HG03139 (cell line): Measurements from ENCODE around the gene C2.
"Not testable (repeated sequence)": the region's sequence is repeated elsewhere in the genome, so short reads cannot be mapped to it uniquely, and the experiment has no call there.

Experiments used
- ATAC-seq: cut with Tn5 transposase; IDR thresholded peaks from one replicate; pipeline ENCODE4 v1.9.1; 2021; ENCODE audit not compliant: unreplicated experiment

C2 gene

DNA sequence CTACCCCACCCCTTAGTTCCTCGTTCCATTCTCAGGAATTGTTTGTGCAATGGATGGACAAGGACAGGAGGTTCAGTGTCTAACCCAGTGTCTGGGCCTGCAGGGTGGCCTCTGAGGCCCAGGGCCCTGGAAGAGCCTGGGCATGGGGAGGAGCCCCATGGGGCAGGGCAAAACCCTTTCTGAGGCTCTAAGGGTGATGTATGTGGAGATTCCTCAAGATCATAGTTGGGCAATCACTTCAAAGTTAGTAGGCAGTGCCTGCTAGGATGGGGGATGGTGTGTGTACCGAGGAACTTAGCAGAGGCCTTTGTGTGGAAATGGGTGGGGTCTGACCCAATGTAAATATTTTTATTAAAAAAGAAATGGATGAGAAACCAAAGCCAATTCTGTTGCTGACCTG lies 6.7 kb upstream of the C2 start:
- ATAC-seq = no peak

DNA sequence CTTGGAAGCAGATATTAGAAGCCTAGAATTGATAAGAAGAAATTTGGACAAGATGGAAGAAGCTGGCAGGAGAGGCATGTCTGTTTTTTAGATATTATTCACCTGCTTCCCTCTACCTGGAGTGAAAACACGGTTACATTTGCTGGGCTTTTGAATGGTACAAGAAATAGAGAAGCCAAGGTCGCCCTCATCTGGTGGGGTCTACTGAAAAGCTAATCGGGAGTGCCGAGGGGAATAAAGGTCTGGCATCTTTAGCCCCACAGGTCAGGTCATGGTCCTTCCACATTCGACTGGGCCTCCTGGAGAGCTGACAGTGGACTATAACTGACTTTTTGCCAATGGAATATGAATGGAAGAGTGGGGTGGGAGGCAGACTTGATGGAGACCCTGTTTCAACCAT lies 4.6 kb upstream of the C2 start:
- no peak for ATAC-seq

DNA sequence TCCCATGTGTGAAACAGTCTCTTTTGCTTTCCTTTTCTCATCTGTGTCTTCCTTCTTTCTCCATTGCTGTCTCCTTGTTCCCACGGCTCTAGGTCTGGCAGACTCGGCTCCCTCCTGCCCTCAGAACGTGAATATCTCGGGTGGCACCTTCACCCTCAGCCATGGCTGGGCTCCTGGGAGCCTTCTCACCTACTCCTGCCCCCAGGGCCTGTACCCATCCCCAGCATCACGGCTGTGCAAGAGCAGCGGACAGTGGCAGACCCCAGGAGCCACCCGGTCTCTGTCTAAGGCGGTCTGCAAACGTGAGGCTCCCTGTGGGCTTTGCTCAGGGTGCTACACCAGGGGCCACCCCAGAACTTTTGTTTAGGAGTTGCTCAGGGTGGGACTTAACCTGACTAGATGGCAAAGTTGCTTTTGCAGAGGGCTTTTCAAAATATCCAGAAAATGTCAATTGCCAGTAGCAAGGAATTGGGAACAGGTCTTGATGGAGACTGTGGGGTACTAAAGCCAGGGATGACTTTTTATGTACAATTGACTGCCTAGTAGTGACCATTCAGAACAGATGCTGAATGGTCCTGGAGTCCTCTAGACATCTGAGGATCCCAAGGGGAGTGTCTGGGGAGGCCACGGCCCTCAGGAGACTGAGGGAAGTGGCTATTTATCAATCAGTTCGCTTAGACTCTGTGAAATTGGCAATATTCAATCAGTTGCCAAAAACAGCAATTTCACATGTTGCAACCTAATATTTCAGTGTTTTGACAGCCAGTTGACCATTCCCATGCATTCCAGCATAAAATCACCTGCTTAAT lies 550 bp downstream of the C2 start:
- ATAC-seq = no peak

DNA sequence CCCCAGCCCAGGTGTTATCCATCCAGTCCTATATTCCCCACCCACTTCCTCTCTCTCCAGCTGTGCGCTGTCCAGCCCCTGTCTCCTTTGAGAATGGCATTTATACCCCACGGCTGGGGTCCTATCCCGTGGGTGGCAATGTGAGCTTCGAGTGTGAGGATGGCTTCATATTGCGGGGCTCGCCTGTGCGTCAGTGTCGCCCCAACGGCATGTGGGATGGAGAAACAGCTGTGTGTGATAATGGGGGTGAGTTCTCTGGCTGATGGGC lies 1.1 kb downstream of the C2 start:
- no peak for ATAC-seq

DNA sequence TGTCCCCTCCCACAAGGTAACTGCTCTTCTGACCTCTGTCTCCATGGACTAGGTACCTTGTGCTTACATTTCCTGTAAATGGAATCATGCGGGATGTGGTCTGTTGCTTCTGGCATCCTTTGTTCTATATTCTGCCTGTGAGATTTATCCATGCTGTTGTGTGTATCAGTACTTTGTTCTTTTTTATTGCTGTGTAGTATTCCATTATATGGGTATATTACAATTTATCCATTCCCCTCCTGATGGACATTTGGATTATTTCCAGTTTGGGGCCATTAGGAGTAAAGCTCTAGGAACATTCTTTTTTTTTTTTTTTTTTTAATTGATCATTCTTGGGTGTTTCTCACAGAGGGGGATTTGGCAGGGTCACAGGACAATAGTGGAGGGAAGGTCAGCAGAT lies 3.4 kb downstream of the C2 start:
- ATAC-seq = no peak

DNA sequence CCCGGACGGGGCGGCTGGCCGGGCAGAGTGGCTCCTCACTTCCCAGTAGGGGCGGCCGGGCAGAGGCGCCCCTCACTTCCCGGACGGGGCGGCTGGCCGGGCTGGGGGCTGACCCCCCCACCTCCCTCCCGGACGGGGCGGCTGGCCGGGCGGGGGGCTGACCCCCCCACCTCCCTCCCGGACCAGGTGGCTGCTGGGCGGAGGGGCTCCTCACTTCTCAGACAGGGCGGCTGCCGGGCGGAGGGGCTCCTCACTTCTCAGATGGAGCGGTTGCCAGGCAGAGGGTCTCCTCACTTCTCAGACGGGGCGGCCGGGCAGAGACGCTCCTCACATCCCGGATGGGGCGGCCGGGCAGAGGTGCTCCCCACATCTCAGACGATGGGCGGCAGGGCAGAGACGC lies 4.6 kb downstream of the C2 start:
- not testable (repeated sequence) for ATAC-seq

DNA sequence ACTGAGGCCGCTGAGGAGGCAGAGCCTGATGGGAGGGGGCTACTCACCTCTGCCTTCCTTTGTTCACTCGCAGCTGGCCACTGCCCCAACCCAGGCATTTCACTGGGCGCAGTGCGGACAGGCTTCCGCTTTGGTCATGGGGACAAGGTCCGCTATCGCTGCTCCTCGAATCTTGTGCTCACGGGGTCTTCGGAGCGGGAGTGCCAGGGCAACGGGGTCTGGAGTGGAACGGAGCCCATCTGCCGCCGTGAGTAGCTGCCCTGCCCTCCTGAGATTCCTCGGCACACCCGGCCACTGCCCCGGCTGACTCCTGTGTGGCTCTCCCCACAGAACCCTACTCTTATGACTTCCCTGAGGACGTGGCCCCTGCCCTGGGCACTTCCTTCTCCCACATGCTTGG lies 6.0 kb downstream of the C2 start:
- ATAC-seq = no peak

DNA sequence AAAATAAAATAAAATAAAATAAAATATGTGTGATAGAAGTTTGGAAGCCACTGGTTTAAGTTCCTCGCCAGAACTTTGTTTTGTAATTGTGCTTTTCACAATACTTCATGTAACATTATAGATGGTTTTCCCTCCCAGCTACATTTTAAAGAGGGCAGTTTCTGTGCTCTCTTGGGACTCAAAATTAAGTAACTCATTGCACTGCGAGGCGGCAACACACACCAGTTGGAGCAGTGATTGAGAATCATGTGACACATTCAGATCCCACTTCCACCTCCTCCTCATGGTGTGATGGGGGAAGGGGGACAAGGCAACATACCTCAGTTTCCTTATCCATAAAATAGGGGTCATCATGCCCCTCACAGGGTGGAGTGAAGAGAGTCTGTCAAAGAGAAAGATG lies 7.5 kb downstream of the C2 start:
- no peak for ATAC-seq

DNA sequence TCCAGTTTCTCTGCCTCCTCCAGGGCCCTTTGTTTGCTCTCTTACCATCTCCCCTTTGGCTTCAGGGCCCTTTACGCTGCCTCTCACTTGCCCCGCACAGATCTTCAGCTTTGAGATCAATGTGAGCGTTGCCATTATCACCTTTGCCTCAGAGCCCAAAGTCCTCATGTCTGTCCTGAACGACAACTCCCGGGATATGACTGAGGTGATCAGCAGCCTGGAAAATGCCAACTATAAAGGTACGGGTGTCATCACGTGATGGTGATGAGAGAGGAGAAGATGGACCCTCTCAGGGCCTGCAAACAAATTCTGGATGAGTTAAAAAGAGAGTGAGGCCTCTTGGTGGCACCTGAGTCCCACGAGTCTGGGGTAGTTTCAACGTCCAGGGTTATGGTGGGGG lies 8.3 kb downstream of the C2 start:
- no peak for ATAC-seq

DNA sequence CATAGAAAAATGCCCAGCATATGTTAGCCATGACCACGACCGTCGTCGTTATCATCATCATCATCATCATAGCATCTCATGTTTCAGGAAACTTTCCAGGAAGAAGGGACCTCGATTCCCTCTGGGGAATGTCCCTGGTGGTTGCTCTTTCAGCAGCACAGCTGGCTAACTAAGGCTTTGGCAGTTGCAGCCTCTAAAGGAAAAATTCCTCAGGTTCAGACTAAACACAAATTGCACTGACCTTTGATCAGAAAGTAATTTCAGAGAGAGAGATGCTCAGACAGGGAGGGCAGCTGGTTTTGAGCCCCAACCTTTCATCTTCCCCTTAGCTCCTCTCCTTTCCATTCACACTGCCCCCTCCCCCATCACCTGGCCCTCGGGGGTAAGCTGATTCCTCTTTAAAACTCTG lies 12.7 kb downstream of the C2 start:
- no peak for ATAC-seq

DNA sequence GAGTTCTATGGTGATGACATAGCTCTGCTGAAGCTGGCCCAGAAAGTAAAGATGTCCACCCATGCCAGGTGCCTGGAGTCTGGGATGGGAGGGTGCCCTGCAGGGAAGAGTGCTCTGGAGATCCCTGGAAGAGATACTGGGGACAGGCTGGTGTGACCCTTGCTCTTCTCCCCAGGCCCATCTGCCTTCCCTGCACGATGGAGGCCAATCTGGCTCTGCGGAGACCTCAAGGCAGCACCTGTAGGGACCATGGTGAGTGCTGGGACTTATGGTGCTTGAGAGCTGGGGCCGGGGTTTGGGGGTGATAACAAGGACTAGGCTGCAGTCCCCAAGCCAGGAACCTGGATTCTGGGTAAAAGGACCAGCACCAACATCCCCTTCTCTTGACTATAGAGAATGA lies 16.2 kb downstream of the C2 start:
- ATAC-seq = no peak

DNA sequence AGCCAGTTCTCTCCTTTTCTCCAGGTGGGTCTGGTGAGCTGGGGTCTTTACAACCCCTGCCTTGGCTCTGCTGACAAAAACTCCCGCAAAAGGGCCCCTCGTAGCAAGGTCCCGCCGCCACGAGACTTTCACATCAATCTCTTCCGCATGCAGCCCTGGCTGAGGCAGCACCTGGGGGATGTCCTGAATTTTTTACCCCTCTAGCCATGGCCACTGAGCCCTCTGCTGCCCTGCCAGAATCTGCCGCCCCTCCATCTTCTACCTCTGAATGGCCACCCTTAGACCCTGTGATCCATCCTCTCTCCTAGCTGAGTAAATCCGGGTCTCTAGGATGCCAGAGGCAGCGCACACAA lies 17.6 kb downstream of the C2 start:
- no peak for ATAC-seq

DNA sequence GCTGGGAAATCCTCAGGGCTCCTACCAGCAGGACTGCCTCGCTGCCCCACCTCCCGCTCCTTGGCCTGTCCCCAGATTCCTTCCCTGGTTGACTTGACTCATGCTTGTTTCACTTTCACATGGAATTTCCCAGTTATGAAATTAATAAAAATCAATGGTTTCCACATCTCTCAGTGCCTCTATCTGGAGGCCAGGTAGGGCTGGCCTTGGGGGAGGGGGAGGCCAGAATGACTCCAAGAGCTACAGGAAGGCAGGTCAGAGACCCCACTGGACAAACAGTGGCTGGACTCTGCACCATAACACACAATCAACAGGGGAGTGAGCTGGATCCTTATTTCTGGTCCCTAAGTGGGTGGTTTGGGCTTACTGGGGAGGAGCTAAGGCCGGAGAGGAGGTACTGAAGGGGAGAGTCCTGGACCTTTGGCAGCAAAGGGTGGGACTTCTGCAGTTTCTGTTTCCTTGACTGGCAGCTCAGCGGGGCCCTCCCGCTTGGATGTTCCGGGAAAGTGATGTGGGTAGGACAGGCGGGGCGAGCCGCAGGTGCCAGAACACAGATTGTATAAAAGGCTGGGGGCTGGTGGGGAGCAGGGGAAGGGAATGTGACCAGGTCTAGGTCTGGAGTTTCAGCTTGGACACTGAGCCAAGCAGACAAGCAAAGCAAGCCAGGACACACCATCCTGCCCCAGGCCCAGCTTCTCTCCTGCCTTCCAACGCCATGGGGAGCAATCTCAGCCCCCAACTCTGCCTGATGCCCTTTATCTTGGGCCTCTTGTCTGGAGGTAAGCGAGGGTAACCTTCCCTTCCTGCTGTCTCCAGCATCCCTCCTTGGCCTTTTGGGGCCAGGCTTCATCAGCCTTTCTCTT lies 18.2 kb downstream of the C2 start, which contains the start of gene CFB:
TSS of gene CFB (plus strand) at position 589 of the 863 bp plus-strand sequence. CDS start at position 716, 127 bp downstream.
- no peak for ATAC-seq

DNA sequence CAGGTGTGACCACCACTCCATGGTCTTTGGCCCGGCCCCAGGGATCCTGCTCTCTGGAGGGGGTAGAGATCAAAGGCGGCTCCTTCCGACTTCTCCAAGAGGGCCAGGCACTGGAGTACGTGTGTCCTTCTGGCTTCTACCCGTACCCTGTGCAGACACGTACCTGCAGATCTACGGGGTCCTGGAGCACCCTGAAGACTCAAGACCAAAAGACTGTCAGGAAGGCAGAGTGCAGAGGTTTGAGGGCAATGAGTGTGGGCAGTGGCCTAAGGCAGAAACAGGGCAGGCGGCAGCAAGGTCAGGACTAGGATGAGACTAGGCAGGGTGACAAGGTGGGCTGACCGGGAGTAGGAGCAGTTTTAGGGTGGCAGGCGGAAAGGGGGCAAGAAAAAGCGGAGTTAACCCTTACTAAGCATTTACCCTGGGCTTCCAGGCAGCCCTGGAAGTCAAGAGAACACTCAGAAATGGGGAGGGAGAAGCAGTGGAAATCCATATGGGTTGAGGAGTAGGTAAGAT lies 18.9 kb downstream of the C2 start:
- no peak for ATAC-seq

DNA sequence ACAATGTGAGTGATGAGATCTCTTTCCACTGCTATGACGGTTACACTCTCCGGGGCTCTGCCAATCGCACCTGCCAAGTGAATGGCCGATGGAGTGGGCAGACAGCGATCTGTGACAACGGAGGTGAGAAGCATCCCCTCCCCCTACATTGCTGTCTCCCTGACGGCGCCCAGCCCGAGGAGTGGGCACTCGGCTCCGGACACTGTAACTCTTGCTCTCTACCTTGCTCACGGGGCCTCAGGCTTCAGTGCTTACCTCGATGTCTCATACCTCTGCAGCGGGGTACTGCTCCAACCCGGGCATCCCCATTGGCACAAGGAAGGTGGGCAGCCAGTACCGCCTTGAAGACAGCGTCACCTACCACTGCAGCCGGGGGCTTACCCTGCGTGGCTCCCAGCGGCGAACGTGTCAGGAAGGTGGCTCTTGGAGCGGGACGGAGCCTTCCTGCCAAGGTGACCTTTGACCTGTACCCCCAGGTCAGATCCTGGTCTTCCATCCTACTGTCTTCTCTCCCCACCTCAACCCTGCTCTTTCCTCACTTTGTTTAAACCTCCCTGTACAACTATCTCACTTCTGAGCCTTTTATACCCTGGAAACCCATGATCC lies 19.7 kb downstream of the C2 start:
- ATAC-seq = no peak

DNA sequence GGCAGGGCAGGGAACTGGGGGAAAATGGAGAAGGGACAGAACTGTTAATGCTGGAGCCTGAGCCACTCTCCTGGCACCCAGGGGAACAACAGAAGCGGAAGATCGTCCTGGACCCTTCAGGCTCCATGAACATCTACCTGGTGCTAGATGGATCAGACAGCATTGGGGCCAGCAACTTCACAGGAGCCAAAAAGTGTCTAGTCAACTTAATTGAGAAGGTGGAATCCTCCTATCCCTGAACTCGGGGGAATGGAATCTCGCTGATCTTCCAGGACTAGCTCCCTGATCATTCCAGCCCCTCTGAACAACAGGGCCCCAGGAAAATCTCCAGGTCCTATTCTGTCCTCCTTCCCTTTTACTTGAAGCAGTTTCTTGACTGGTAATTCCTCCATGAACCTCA lies 20.3 kb downstream of the C2 start:
- ATAC-seq = no peak

DNA sequence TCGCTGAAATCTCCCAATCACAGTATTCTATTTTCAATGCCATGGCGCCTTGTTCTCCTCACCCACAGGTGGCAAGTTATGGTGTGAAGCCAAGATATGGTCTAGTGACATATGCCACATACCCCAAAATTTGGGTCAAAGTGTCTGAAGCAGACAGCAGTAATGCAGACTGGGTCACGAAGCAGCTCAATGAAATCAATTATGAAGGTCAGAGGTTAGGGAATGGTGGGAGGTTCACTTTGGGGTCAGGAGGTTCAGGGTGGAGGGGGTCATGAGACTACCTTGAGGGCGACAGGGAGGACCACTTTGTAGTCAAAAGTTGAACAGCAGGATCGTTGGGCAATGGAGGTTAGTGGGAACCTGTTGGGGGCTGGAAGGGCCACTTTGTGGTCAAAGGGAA lies 20.8 kb downstream of the C2 start:
- ATAC-seq = no peak

DNA sequence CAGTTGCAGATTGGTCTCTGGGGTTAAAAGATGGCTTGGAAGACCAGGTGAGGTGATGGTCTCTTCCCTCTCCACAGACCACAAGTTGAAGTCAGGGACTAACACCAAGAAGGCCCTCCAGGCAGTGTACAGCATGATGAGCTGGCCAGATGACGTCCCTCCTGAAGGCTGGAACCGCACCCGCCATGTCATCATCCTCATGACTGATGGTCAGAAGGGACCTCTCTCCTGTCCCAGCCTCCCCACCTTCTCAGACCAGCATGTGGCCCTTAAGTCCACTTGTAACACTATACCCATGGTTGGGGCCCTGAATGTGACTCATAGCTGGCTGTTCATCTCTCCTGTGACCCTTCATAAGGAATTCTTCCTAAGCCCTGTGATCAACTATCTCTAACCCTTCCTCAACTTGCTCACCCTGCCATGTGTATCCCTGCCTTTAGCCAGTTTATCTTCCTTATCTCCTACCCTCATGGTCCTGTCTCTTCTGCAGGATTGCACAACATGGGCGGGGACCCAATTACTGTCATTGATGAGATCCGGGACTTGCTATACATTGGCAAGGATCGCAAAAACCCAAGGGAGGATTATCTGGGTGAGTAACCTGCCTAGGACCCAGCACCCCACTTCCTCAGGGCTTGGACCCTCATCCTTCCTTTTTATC lies 21.4 kb downstream of the C2 start:
- no peak for ATAC-seq

DNA sequence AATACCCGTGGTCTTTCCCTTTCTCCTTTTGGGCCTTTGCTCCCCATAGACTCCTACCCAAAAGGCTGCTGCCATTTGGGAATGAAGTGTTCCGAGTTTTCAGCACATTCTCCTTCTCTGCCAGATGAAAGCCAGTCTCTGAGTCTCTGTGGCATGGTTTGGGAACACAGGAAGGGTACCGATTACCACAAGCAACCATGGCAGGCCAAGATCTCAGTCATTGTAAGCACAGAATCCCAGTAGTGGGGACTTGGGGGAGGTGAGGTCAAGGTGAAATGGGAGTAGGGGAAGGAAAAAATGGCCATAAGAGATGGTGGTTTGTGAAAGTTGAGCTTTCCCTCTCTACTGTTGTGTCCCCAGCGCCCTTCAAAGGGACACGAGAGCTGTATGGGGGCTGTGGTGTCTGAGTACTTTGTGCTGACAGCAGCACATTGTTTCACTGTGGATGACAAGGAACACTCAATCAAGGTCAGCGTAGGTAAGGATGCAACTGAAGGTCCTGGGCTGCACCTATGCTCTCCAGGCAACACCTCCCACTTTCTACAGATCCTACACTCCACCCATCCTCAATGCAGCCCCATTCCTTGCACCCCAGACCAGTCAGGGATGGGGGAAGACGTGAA lies 22.5 kb downstream of the C2 start:
- no peak for ATAC-seq

DNA sequence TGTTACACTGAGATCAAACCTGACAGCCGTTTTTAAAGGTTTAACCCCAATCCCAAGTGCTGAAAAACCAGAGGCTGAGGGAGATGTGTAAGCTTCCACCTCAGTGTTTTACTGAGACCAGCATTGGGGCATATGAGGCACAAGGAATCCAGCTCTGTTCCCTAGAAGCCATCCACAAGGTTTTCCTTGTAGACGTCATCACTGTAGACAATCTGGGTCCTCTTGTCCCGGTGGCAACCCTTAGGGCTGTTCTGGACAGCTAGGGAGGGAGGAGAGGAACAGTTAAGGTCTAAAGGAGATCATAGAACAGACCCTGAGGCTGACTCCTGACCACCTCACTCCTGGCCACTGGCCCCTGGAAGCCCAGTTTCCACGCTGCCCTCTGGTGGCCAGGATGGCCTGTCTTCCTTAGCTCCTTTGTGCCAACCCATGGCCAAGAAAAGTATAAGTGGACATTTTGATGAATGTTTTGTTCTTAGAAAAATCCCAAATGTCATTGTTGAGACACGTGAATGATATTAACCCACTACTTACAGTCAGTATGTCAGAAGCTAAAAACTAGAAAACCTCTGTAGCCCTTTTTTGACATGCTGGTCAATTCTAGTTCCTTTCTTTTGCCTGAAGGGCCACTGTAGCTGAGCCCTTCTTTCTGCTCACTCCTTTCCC lies 24.8 kb downstream of the C2 start:
- no peak for ATAC-seq

DNA sequence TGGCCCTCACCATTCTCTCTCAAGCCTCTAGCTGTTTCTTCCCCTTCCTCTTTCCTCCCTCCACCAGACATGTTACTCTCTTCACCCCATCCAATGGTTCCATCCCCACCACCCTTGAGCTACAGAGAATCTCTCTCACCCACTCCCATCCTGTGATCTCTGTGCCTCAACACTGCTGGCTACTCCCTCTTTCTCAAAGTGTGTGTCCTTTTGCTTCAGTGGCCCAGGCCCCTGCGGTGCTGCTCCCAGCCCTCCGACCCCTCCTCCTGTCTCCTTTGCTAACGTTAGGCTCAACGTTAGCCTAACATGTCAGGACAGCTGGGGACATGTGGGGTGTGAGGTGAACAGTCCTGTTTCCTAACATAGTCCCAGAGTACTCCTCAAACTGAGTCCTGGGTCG lies 25.4 kb downstream of the C2 start:
- ATAC-seq = no peak
